OCI-LY7 (cell line): ENCODE data around the gene ZNF432. TPM values are rescaled to one million over a fixed set of nuclear protein-coding genes. Genes with fewer than 3 reads are reported as not detected.
"Not testable (repeated sequence)": the region's sequence is repeated elsewhere in the genome, so short reads cannot be mapped to it uniquely, and the experiment has no call there.

Experiments
- BruUV-seq: library from RNA; stranded (reverse); fragments of 400-500 nt; replicated peaks from 2 replicates; lab custom pipeline; 2021; lab: Mats Ljungman, UMichigan
- CTCF ChIA-PET: fragments of 300-600 bp; sonication (Branson Sonifier 250); formaldehyde crosslinking; loops from one replicate; lab custom pipeline; 2022; ENCODE audit warnings: antibody characterized with exemption; ENCODE audit not compliant: unreplicated experiment; lab: Charles Lee
- POLR2A ChIA-PET: fragments of 300-600 bp; sonication (Branson Sonifier 250); formaldehyde crosslinking; loops from one replicate; lab custom pipeline; 2022; ENCODE audit warnings: antibody characterized with exemption; lab: Charles Lee
- DNase-seq: peaks from one replicate; pipeline ENCODE4 v3.0.0-alpha.2; 2015; ENCODE audit warnings: low spot score
- H2AFZ ChIP-seq: fragments of 200-600 bp; sonication (generic), shearing (Covaris generic); 2 replicates; pipeline ENCODE4 v1.6.1; 2014; ENCODE audit warnings: mild to moderate bottlenecking, antibody characterized with exemption, low read length, moderate library complexity
- H3K27ac ChIP-seq: fragments of 200-600 bp; sonication (generic); 2 replicates; pipeline ENCODE4 v1.5.1; 2014; ENCODE audit warnings: mixed run types, low read depth, mild to moderate bottlenecking, moderate library complexity, low read length, inconsistent platforms; ENCODE audit not compliant: poor library complexity, severe bottlenecking
- H3K36me3 ChIP-seq: fragments of 200-600 bp; sonication (generic); 2 replicates; pipeline ENCODE4 v1.6.1; 2014; ENCODE audit warnings: mild to moderate bottlenecking, antibody characterized with exemption, low read length, moderate library complexity, mixed read lengths; ENCODE audit not compliant: insufficient read depth
- H3K4me1 ChIP-seq: fragments of 200-600 bp; sonication (generic); 2 replicates; pipeline ENCODE4 v1.5.1; 2014; ENCODE audit warnings: mild to moderate bottlenecking, low read length; ENCODE audit not compliant: insufficient read depth, poor library complexity, severe bottlenecking
- H3K4me2 ChIP-seq: fragments of 200-600 bp; sonication (generic); 2 replicates; pipeline ENCODE4 v1.6.1; 2014; ENCODE audit warnings: mild to moderate bottlenecking, low read length
- H3K4me3 ChIP-seq: fragments of 200-600 bp; sonication (generic); 2 replicates; pipeline ENCODE4 v1.5.1; 2014; ENCODE audit warnings: mild to moderate bottlenecking, low read depth, low read length; ENCODE audit not compliant: poor library complexity, severe bottlenecking
- H3K79me2 ChIP-seq: fragments of 200-600 bp; sonication (generic); 2 replicates; pipeline ENCODE4 v1.6.1; 2016; ENCODE audit warnings: low read depth, mild to moderate bottlenecking, low read length, moderate library complexity, mixed read lengths; ENCODE audit not compliant: insufficient read depth
- H3K9me2 ChIP-seq: fragments of 200-600 bp; sonication (generic); 2 replicates; pipeline ENCODE4 v1.6.1; 2016; ENCODE audit warnings: mild to moderate bottlenecking, low read length, mixed read lengths; ENCODE audit not compliant: insufficient read depth
- H3K9me3 ChIP-seq: fragments of 200-600 bp; sonication (generic); 2 replicates; pipeline ENCODE4 v1.6.1; 2014; ENCODE audit warnings: mild to moderate bottlenecking, mixed run types, low read length, mixed read lengths
- H4K20me1 ChIP-seq: fragments of 200-600 bp; sonication (generic); 2 replicates; pipeline ENCODE4 v1.6.1; 2014; ENCODE audit warnings: mild to moderate bottlenecking, antibody characterized with exemption, low read length, moderate library complexity, mixed read lengths; ENCODE audit not compliant: insufficient read depth
- EZH2phosphoT487 ChIP-seq: fragments of 200-600 bp; sonication (generic); IDR thresholded peaks from 2 replicates; pipeline ENCODE4 v1.6.1; 2018; ENCODE audit warnings: low read depth, borderline replicate concordance, mild to moderate bottlenecking, mixed run types, antibody characterized with exemption, low read length, moderate library complexity, mixed read lengths
- intact Hi-C: fragments of 100-400 bp; cut with micrococcal nuclease; formaldehyde crosslinking; loops from one replicate; pipeline ENCODE4 v1.10.0; 2022; ENCODE audit not compliant: unreplicated experiment
- total RNA-seq, 2 experiments: library from RNA; depleted of rRNA in 1 of 2; stranded (reverse); fragments of >200 nt in 1 of 2; shearing (Covaris generic) in 1 of 2; gene quantifications; 2 replicates each; pipeline ENCODE4 v1.2.3, GENCODE V29; 2014 to 2022
- TF ChIP-seq, protein P1 (sequence below): fragments of 200-600 bp; sonication (generic); conservative IDR thresholded peaks from 2 replicates; pipeline ENCODE4 v1.5.1; 2014; ENCODE audit warnings: mild to moderate bottlenecking, antibody characterized with exemption, low read length, moderate library complexity, mixed read lengths

The ZNF432 gene
- total RNA-seq, 2 experiments from 2014 or later = not detected

DNA sequence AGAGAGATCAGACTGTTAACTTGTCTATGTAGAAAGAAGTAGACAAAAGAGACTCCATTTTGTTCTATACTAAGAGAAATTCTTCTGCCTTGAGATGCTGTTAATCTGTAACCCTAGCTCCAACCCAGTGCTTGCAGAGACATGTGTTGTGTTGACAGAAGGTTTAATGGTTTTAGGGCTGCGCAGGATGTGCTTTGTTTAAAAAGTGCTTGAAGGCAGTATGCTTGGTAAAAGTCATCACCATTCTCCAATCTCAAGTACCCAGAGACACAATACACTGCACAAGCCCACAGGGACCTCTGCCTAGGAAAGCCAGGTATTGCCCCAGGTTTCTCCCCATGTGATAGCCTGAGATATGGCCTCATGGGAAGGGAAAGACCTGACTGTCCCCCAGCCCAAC, 3.1 kb upstream of the ZNF432 start:
- H2AFZ ChIP-seq, intact Hi-C loops, H3K4me2 ChIP-seq, H3K36me3 ChIP-seq, BruUV-seq, H4K20me1 ChIP-seq, H3K79me2 ChIP-seq, H3K27ac ChIP-seq, POLR2A ChIA-PET, DNase-seq, H3K9me2 ChIP-seq, H3K9me3 ChIP-seq, H3K4me3 ChIP-seq, CTCF ChIA-PET, H3K4me1 ChIP-seq: not testable (repeated sequence)

GRCh38 chr19:52039169-52039568, 9.5 kb downstream of the ZNF432 start:
- BruUV-seq = no TSS peak
- H3K36me3 ChIP-seq = no peaks in the 10 kb centered on the region
- DNase-seq = no peak
- CTCF ChIA-PET = no interaction called here
- no peak overlapping the region for H2AFZ ChIP-seq
- no peaks in the 10 kb centered on the region for H3K79me2 ChIP-seq
- no peaks in the 10 kb centered on the region for H3K9me3 ChIP-seq
- H3K4me1 ChIP-seq = no peaks in the 10 kb centered on the region
- H4K20me1 ChIP-seq = no peaks in the 10 kb centered on the region
- H3K4me3 ChIP-seq = no peak overlapping the region
- no peak for TF ChIP-seq EZH2phosphoT487
- TF ChIP-seq, protein P1, sequence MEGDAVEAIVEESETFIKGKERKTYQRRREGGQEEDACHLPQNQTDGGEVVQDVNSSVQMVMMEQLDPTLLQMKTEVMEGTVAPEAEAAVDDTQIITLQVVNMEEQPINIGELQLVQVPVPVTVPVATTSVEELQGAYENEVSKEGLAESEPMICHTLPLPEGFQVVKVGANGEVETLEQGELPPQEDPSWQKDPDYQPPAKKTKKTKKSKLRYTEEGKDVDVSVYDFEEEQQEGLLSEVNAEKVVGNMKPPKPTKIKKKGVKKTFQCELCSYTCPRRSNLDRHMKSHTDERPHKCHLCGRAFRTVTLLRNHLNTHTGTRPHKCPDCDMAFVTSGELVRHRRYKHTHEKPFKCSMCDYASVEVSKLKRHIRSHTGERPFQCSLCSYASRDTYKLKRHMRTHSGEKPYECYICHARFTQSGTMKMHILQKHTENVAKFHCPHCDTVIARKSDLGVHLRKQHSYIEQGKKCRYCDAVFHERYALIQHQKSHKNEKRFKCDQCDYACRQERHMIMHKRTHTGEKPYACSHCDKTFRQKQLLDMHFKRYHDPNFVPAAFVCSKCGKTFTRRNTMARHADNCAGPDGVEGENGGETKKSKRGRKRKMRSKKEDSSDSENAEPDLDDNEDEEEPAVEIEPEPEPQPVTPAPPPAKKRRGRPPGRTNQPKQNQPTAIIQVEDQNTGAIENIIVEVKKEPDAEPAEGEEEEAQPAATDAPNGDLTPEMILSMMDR = no peak
- no peaks in the 10 kb centered on the region for H3K9me2 ChIP-seq
- POLR2A ChIA-PET = no interaction called here
- H3K27ac ChIP-seq = no peak overlapping the region
- intact Hi-C loops = no loop called here
- no peak overlapping the region for H3K4me2 ChIP-seq

DNA sequence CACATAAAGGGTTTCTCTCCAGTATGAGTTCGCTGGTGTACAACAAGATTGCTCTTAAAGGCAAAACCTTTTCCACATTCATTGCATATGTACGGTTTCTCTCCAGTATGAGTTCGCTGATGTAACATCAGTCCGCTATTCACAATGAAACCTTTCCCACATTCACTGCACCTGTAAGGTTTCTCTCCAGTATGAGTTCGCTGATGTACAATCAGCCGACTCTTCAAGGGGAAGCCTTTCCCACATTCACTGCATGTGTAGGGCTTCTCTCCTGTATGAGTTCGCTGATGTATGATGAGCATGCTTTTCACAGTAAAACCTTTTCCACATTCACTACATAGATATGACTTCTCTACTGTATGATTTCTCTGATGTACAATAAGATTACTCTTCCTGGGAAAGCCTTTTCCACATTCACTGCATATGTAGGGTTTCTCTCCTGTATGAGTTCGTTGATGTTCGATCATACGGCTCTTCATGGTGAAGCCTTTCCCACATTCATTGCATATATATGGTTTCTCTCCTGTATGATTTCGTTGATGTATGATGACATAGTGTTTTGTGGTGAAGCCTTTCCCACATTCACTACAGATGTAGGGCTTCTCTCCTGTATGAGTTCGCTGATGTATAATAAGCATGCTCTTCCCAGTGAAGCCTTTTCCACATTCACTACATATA, 14.4 kb downstream of the ZNF432 start:
- intact Hi-C loops = no loop called here
- peaks cover 1% of the 10 kb centered on the region for H3K4me1 ChIP-seq
- TF ChIP-seq, protein P1 = no peak
- TF ChIP-seq EZH2phosphoT487 = no peak
- ChIA-PET POLR2A (no interaction called here), CTCF (no interaction called here)
- H3K4me2 ChIP-seq = no peak overlapping the region
- DNase-seq = no peak
- no peaks in the 10 kb centered on the region for H3K9me2 ChIP-seq
- H4K20me1 ChIP-seq = no peaks in the 10 kb centered on the region
- H3K4me3 ChIP-seq = no peak overlapping the region
- no peak overlapping the region for H2AFZ ChIP-seq
- peaks cover 28% of the 10 kb centered on the region; the same call in 1 of the 2 replicates for H3K9me3 ChIP-seq
- H3K27ac ChIP-seq = no peak overlapping the region
- peaks cover 32% of the 10 kb centered on the region for H3K36me3 ChIP-seq
- peaks cover 8% of the 10 kb centered on the region; the same call in 1 of the 2 replicates for H3K79me2 ChIP-seq
- BruUV-seq = no TSS peak
